ENCODE measurements around the gene ATP6V0E1.

The ATP6V0E1 gene

DNA sequence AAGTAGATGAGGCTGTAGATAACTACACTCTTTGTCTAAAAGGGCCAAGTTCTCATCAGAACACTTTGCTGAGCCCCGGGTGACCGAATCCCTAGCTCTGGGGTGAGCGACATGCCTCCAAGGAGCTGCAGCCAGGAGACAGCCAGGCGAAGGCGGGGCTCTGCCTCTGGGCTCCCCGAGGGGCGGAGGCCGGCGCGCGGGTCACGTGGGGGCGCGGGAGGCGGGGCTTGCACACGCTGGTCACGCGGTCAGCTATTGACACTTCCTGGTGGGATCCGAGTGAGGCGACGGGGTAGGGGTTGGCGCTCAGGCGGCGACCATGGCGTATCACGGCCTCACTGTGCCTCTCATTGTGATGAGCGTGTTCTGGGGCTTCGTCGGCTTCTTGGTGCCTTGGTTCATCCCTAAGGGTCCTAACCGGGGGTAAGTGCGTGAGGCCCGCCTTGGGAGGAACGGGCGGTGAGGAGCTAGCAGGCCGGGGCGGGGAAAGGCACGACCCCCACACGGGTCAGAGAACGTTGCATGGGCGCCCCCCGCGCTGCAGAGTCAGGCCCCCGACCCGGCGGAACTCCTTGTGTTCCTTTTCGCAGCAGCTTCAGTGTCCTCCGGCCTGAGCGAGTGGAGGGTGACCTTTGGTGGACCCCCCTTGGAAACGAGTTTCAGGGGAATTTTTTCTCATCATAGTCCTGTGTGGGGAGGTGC, at the start of gene ATP6V0E1:
TSS of gene ATP6V0E1 (plus strand) at position 230 of the 702 bp plus-strand sequence. CDS start at position 320, 90 bp downstream.
- peak; percentile 98 for DNase-seq (ENCODE audit: low spot score)

DNA sequence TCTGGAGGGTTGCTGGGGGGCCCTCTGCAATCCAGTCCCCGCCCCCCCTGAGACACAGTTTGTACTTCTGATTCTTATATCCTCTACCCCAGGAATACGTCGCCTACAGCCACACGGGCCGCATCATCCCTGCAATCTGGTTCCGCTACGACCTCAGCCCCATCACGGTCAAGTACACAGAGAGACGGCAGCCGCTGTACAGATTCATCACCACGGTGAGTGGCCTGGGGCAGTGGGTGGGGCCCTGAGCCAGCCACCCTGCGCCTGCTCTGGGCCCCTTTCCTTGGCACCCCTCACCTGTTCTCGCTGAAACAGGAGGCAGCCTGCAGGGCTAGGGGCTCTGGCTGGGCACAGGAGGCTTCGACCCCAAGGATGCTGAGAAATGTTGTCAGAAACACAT, 48.5 kb upstream of the ATP6V0E1 start:
- no peak for DNase-seq (ENCODE audit: low spot score)

DNA sequence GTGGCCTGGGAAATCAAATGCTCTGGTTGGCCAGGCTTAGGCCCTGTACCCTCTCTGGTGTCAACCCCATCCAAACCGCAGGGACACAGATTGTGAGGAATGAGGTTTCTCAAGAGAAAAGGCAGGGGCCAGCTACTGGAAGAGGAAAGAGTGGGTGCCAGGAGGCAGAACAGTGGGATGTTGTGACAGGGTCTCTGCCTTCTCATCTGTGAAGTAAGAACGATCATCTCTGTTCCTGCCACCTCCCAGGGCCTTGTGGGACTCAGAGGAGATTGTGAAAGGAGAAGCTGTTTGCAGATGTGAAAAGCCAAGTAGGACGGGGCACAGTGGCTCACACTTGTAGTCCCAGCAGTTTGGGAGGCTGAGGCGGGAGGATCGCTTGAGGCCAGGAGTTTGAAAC, 47.2 kb upstream of the ATP6V0E1 start:
- DNase-seq (ENCODE audit: low spot score) = no peak

DNA sequence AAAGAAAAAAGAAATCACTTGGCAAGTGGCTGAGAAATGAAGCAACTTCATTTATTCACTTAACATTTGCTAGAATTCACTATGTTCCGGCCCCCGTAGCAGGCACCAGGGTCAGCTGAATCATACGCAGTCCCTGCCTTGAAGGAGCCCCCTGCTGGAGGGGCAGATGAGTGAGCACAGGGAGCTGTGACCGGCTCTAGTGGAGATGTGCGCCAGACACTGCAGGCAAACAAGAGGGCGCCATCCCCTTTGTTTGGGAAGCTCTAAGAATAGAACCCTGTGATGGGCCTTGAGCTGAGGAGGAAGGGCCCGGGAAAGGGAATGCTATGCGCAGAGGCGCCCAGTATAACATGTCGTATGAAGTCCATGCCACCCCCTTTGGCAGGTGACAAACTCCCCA, 44.5 kb upstream of the ATP6V0E1 start:
- peak; percentile 24 for DNase-seq (ENCODE audit: low spot score)

DNA sequence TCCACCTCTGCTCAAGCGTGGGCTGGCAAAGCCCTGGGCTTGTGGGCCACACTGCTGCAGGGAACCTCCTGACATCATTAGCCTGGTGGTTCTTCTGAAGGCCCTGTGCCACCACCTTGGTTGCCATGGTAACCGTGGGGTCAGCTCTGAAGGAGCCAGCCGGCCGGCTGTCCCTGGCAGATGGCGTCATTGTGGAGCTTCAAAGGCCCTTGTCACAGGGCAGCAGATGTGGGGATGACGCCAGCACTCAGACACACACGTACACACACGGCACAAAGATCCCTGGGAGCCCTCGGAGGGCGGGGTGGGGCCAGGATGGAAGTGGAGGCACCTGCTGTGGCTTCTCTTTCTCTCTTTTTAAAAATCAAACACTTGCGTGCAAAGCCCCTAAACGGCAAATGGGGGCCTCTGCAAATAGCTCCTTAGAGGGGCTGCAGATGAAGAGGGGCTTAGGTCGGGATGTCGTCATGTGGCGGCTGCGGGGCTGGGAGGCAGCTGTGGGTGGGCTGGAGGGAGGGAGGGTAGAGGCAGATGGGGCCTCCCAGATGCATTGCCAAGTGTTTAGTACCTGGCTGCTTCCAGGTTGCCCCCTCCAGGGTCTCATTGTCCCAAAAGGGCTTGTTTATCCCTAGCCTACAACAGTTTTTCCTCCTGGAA, 43.8 kb upstream of the ATP6V0E1 start:
- DNase-seq (ENCODE audit: low spot score) = no peak

DNA sequence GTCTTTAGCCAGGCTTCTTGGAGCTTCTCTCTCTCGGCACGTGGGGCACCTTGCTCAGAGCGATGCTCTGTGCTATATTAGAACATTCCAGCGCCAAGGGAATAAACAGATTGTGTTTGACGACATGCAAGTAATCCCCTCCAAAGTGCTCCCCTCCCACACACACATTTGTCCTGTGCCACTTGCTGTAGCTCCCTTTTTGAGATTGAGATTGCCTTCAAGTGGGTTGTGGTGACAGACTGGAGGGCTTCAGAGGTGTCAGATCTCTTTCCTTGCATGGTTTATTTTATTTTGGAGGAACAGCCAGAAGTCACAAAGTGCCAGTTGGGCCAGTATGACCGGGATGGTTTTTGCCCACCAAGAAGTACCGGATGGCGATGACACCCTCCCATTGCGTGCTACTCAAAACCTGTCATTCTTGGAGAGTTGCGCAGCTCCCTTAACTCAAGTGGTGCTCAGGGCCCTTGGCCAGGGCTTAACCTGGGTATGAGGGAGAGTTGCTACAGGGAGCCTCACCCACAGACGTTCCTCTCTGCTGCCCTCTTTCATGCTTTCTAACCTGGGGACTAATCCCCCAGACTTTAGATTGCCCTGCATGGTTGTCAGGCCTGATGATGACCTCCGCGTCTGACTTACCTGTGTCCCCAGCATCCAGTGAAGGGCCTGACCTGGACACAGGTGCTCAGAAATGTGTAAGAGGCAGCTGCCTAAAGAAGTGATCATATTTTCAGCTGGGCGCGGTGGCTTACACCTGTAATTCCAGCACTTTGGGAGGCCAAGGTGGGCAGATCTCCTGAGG, 43.1 kb upstream of the ATP6V0E1 start:
- DNase-seq (ENCODE audit: low spot score) = no peak

DNA sequence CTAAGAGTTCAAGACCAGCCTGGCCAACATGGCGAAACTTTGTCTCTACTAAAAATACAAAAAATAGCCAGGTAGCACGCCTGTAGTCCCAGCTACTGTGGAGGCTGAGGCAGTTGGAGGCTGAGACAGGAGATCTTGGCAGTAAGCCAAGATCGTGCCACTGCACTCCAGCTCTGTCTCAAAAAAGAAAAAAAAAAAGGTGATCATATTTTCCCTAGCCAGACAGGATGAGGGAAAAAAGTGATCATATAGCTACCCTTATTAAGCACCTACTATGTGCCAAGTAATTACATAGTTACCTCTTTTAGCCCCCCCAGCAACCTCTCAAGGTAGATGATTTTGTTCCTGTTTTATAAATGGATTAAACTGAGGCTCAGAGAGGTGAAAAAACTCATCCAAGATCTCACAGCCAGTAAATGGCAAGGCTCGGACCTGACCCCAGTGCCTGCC, 42.5 kb upstream of the ATP6V0E1 start:
- no peak for DNase-seq (ENCODE audit: low spot score)

DNA sequence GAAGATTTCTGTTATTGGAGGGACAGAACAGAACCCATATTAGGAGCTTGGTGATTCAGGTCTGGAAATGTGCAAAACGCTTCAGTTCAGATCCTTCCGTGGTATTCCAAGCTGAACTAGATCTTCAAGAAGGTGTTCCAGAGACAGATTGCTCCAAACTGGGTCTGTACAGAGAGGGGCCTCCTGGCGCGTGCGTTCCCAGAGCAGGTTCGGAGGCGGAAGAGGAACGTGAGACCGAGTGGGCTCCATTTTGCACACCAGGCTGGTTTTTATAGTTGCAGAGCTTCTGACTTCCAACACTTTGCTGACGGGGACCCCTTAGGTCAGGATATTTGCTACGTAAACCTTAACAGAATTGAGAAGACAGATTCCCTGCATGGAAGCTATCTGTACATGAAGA, 41.0 kb upstream of the ATP6V0E1 start:
- DNase-seq (ENCODE audit: low spot score) = no peak

DNA sequence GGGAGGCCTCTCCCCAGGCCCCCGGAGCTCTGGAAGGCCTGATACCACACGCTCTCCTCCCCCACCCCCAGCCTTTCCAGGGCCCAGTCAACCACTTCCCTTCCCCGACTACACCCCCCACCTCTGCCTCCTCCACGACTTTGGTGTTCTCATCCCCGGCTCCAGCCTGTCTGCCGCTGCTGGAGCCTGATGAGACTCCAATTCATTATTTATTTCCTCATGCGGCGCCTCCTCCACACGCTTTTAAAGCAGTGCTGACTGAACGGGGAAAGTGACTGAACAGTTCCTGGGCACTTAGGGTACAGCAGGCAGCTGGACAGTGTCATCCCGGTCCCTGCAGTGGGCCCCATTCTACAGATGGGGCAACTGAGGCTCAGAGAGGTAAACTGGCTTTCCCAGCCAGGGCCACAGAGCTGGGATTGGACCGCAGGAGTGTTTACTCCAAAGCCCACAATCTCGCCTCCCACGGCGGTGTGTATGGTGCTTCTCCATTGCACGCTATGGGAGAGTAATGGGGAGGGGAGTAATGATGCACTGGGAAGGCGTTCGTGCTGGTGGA, 40.2 kb upstream of the ATP6V0E1 start:
- peak; percentile 89 for DNase-seq (ENCODE audit: low spot score)

DNA sequence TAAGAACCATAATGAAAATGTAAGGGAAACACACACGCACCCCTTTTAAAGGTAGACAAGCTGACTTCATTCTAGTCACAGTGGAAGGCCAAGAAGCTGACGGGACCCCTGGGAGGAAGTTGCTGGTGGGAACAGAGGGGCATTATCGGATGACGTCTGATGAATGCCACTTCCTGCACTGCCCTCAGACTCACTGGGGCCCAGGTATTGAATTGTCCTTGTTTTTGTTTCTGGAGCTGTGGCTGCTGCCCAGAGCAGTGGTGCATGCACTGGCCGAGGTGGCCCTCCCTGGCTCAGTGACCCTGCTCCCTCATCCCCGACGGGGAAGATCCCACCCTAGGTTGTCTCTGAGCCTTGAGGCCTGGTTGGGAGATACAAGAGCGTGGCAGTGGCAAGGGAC, 39.7 kb upstream of the ATP6V0E1 start:
- no peak for DNase-seq (ENCODE audit: low spot score)

DNA sequence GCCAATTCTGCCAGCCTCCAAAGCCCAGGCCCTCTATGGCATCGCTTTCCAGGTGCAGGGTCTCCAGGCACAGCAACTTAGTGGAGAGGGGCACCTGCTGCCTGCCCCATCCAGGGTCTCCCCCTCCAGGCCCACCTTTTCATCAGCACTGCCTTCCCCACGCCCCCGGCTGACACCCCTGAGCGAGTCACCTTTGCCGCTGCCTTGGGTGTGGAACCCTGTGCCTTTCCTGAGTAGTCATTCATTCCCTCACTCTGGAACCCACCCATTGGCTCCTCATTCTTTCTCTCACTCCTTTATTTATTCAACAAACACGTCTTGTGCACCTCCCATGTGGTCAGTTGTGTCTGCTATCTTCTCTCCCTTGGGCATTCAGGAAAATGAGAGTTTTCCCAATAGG, 38.8 kb upstream of the ATP6V0E1 start:
- DNase-seq (ENCODE audit: low spot score) = no peak

DNA sequence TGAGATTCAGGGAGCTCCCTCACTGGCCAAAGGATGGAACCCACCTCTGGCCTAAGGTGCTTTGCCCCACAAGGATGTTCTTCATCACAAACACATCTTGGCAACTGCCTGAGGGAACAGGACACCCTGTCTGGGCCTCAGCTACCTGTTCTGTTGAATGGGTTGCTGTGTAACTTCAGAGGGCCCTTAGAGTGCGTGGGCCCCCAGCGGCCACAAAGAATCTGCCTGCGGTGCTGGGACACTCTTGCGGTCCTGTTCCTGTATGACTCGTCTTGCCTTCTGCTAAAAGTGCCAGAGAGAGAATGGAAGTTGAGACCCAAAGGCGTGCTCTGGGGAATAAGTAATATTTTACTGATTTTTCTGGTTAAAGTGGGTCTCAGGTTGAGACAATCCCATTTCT, 38.4 kb upstream of the ATP6V0E1 start:
- no peak for DNase-seq (ENCODE audit: low spot score)

DNA sequence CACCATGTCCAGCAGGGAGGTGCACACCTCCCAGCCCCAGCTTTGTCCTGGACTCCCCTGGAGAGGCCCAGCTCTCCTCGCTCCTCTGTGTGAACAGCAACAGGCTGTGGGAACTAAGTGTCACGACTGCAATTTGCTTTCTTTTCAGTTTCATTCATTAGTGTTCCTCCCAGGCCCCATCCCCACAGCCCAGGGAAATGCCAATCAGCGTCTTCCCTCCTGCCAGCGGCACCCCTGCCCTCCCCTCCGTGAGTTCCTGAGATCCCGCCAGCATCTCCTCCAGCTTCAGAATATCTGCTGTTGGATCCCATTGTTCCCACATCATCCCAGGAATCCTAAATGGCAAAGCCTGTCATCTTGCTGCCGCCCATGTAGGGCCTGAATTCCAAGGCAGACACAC, 37.4 kb upstream of the ATP6V0E1 start:
- DNase-seq (ENCODE audit: low spot score) = no peak

DNA sequence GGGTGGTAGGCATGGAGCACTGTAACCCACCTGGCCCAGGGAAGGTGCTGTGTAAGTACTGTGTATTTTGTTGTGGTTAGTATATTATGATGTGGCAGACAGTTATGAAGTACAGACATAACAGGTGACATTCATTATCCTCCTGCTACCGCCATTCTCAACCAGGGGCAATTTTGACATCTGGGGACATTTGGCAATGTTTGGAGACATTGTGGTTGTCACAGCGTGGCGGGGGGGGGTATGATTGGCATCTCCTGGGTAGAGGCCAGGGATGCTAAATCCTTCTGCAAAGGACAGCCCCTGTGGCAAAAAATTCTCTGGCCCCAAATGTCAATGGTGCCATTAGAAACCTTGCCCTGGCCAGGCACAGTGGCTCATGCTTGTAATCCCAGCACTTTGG, 34.1 kb upstream of the ATP6V0E1 start:
- DNase-seq (ENCODE audit: low spot score) = no peak

DNA sequence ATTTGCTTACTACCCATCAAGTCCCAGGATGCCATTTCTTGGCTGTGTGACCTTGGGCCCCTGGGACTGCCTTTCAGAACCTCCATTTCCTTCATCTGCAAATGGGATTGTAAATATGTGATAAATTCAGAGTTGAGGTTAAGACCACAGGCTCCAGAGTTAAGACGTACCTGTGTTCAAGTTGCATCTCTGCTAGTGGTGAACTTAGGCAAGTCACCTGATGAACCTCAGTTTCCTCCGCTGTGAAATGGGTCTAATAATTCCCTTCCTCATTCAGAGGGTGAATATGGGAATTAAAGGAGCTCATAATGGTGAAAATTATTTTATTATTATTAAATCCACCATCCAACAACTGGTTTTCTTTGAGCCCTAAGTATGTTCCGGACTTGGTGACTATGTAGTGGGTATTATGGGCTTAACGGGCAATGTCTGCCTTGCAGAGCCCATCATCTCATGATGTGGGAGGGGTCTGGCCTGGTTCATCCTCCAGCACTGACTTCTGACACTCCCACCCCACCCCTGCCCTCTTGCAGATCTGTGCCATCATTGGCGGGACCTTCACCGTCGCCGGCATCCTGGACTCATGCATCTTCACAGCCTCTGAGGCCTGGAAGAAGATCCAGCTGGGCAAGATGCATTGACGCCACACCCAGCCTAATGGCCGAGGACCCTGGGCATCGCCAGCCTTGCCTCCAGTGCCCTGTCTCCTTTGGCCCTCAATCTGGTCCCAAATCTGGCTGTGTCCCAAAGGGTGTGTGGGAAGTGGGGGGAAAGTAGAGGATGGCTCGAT, 33.2 kb upstream of the ATP6V0E1 start:
- DNase-seq (ENCODE audit: low spot score) = no peak

DNA sequence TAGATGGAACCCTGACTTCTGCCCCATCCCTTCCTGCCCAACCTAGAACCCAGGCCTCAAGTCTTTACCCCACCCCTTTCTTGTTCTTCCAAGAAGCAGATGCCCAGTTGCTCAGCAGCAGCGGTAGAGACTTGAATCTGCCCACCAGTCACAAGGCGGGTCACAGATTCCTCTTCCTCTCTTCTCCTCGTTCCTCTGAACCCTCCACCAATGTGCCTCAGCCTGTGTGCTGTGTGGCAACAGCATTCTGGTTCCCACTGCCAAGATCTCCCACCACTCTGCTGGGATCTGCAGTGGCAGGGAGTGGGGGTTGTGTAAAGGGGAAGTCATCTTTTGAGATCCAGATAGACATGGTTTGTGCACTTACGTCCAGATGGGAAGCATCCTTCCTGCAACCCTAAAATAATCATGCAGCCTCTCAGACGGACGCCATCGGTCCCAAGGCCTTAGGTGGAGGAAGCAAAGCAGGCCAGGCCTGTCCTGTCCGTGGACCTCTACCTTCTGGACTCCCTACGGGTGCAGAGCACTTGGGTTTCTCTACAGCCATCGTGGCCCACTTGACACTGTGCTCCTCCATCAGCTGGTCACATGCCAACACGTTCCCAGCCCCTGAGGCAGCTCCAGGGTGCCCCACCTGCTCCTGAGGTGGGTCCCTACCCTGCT, 32.1 kb upstream of the ATP6V0E1 start:
- DNase-seq (ENCODE audit: low spot score) = no peak

DNA sequence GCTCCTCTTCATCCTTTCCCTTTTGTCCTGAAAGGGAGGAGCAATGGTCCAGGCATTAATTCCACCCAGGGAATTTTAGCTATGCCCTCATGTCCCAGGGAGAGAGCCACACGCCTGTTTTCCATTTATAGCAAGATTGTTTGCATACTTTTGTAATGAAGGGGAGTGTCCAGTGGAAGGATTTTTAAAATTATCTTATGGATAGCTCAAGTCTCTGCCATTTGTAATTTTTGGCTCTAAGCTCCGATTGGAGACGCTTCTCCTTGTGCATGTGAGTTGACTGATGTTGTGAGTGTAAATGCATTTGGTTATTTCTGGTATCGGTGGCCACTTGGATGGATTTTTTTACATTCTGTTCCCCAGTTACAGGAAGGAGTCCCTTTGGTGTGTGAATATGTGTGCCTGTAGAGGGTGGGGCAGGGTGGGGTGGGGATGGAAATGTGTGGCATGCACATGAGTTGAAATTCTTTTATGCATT, 31.5 kb upstream of the ATP6V0E1 start:
- DNase-seq (ENCODE audit: low spot score) = peak; percentile 69

DNA sequence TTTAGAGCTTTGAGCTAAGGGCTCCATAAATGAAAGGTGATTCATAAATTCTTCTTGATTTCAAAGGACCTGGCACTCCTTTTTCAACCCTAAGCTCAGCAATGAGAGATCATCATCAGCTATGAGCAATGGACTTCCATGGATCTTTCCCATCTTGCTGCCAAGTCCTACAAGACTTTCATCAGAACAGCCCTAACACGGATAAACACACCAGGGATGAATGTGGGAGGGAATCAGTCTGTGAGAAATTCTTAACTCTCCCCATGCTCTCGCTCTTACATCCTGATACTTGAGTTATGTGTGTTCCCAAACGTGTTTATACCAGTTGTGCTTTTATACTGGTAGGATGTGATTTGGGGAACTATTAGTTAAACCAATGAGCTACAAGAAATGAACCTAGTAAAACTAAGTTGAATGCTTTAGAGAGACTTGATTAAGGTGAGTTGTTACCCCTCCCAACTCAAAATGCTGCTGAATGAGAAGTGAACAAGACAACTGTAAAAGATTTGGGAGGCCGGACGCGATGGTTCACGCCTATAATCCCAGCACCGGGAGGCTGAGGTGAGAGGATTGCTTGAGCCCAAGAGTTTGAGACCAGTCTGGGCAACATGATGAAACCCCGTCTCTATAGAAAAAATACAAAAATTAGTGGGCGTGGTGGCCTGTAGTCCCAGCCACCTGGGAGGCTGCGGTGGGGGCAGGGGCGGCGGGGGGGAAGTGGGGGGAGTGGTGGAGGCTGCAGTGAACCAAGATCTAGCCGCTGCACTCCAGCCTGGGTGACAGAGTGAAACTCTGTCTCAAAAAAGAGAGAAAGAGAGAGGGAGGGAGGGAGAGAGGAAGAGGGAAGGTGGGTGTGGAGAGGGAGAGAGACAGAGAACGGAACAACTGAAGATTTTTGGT, 29.5 kb upstream of the ATP6V0E1 start:
- peak; percentile 83 for DNase-seq (ENCODE audit: low spot score)

DNA sequence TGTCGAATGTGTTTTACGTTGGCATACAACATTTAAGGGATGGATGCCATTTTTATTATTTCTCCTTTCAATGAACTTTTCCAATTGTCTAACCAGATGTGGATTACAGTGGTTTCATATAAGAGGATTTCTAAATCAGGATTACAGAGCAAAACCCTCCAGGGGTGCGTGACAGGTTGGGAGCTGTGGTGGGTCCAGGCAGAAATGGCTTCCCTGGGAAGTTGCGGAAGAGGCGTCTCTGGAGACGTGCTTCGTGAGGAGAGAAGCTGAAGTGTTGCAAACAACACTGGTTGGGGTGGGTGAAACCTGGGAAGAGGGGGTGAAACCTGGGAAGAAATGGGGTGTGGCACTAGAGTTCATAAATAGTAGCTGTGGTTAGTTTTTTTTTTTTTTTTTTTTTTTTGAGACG, 28.8 kb upstream of the ATP6V0E1 start:
- no peak for DNase-seq (ENCODE audit: low spot score)

DNA sequence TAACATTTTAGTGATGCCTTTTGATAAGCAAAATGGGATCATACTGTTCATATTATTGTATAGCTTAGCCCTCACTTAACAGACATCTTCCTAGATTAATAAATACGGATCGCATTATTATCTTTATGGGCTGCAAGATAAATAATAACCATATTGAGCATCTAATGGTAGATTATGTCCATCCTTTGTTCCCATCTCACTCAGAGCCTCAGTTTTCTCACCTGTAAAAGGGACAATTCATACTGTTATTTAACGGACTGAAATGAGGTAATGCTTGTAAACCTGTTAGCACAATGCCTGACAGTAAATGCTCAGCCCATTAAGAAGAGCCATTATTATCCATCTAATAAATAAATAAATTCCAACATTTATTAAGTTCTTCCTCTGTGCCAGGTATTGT, 27.3 kb upstream of the ATP6V0E1 start:
- DNase-seq (ENCODE audit: low spot score) = no peak
